Ishikawa (cell line): ENCODE results near the gene COX8A.

Source experiments
- CEBPB ChIP-seq: IDR thresholded peaks from 2 replicates; pipeline ENCODE4 v1.6.1; 2012
- EGR1 ChIP-seq: IDR thresholded peaks from 2 replicates; pipeline ENCODE4 v1.6.1; 2012
- EP300 ChIP-seq: IDR thresholded peaks from 2 replicates; pipeline ENCODE4 v1.6.1; 2012; ENCODE audit warnings: borderline replicate concordance
- RAD21 ChIP-seq: IDR thresholded peaks from 2 replicates; pipeline ENCODE4 v1.6.1; 2012; ENCODE audit warnings: low read depth
- TAF1 ChIP-seq: IDR thresholded peaks from 2 replicates; pipeline ENCODE4 v1.6.1; 2012; ENCODE audit warnings: low read depth, mild to moderate bottlenecking
- TEAD4 ChIP-seq: IDR thresholded peaks from 2 replicates; pipeline ENCODE4 v1.6.1; 2012
- TF ChIP-seq, protein P1 (sequence below): IDR thresholded peaks from 2 replicates; pipeline ENCODE4 v1.6.1; 2012; ENCODE audit warnings: low read depth, mild to moderate bottlenecking

DNA sequence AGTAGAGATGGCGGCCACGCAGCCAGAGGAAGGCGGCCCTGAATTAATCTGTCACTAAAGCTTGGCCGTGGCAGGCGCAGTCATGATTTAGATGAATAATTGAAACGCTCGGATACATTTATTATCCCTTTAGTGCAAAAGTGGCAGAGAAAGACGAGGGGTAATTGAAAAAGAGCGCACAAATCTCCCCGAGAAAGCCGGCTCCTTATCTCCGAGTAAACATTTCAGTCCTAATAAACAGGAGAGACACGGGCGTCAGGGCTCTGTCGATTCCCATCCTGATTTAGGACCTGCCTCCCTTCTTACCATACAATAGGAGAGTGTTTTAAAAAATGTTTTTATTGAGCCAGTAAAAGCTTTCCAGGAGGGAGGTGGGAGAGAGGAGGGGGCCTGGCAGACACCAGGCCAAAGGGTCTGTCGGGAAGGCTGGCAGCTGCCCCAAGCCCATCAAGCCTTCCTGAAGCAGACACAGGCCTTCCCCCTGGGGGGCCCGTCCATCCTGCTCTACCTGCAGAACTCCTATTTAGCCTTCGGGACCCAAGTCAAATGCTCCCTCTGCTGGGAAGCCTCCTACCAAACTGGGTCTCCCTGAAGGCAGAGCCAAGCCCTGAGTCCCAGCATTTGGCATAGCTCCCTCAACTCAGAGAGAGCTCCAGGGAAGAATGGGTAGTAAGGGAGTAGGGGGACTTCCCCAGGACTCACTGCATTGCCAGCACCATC lies 34.7 kb downstream of the COX8A start:
- no peak for TF ChIP-seq TEAD4
- TF ChIP-seq TAF1: no peak
- no peak for TF ChIP-seq CEBPB
- no peak for TF ChIP-seq EP300
- TF ChIP-seq, protein P1, sequence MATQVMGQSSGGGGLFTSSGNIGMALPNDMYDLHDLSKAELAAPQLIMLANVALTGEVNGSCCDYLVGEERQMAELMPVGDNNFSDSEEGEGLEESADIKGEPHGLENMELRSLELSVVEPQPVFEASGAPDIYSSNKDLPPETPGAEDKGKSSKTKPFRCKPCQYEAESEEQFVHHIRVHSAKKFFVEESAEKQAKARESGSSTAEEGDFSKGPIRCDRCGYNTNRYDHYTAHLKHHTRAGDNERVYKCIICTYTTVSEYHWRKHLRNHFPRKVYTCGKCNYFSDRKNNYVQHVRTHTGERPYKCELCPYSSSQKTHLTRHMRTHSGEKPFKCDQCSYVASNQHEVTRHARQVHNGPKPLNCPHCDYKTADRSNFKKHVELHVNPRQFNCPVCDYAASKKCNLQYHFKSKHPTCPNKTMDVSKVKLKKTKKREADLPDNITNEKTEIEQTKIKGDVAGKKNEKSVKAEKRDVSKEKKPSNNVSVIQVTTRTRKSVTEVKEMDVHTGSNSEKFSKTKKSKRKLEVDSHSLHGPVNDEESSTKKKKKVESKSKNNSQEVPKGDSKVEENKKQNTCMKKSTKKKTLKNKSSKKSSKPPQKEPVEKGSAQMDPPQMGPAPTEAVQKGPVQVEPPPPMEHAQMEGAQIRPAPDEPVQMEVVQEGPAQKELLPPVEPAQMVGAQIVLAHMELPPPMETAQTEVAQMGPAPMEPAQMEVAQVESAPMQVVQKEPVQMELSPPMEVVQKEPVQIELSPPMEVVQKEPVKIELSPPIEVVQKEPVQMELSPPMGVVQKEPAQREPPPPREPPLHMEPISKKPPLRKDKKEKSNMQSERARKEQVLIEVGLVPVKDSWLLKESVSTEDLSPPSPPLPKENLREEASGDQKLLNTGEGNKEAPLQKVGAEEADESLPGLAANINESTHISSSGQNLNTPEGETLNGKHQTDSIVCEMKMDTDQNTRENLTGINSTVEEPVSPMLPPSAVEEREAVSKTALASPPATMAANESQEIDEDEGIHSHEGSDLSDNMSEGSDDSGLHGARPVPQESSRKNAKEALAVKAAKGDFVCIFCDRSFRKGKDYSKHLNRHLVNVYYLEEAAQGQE: no peak
- no peak for TF ChIP-seq RAD21
- TF ChIP-seq EGR1: no peak
